Hindlimb muscle (tissue), 1 donor: Measurements from ENCODE around the gene TRMT61B. TPM values are rescaled to one million over a fixed set of nuclear protein-coding genes. Genes with fewer than 3 reads are reported as not detected.
A peak's percentile ranks its signal among the peaks of the same experiment; 100 is the strongest.

Source experiments
- DNase-seq: peaks from one replicate; pipeline ENCODE4 v3.0.0-alpha.2; 2013
- polyA plus RNA-seq: library from polyadenylated mRNA; unstranded; fragments of 120-200 nt; gene quantifications from one replicate; pipeline ENCODE4 v1.2.1, GENCODE V29; 2013; ENCODE audit not compliant: insufficient read length

TRMT61B gene
- polyA plus RNA-seq, 1 donor: 10.6 TPM

GRCh38 chr2:28855193-28855592, 14.9 kb downstream of the TRMT61B start:
- DNase-seq: no peak

GRCh38 chr2:28842042-28842441, 28.1 kb downstream of the TRMT61B start:
- no peak for DNase-seq

GRCh38 chr2:28838971-28839370, 31.1 kb downstream of the TRMT61B start:
- no peak for DNase-seq

GRCh38 chr2:28835781-28836180, 34.3 kb downstream of the TRMT61B start:
- no peak for DNase-seq

- no peak for DNase-seq
Observed at GRCh38 chr2:28833740-28834470, 36.2 kb downstream of the TRMT61B start.

- DNase-seq: no peak
Observed at GRCh38 chr2:28828382-28828781, 41.7 kb downstream of the TRMT61B start.

GRCh38 chr2:28824870-28825269, 45.2 kb downstream of the TRMT61B start:
- DNase-seq: no peak

GRCh38 chr2:28824207-28824606, 45.9 kb downstream of the TRMT61B start:
- DNase-seq: no peak

GRCh38 chr2:28822036-28822435, 48.1 kb downstream of the TRMT61B start:
- DNase-seq: no peak

GRCh38 chr2:28821295-28821958, 48.7 kb downstream of the TRMT61B start:
- peak; percentile 54 for DNase-seq

- DNase-seq: no peak
Observed at GRCh38 chr2:28818053-28818452, 52.1 kb downstream of the TRMT61B start.

GRCh38 chr2:28810384-28811285, 59.5 kb downstream of the TRMT61B start, which contains the start of gene SPDYA:
SPDYA (plus strand) TSS chr2:28810834; CDS start chr2:28816015, 5,181 bp downstream.
- DNase-seq: peak; percentile 62

GRCh38 chr2:28809927-28810326, 60.2 kb downstream of the TRMT61B start:
- DNase-seq: no peak

- DNase-seq: no peak
Observed at GRCh38 chr2:28802975-28803429, 67.1 kb downstream of the TRMT61B start.

- no peak for DNase-seq
Observed at GRCh38 chr2:28801726-28802125, 68.4 kb downstream of the TRMT61B start.

Other genes with a start within 250 kb of the TRMT61B start
- 172 TPM for gene PPP1CB, start 118.5 kb downstream of the TRMT61B start, polyA plus RNA-seq
- gene SPDYA, start 59.5 kb downstream of the TRMT61B start, polyA plus RNA-seq: 1.5 TPM
- gene WDR43, start 24.4 kb upstream of the TRMT61B start, polyA plus RNA-seq: 30.6 TPM
- gene TOGARAM2, start 111.0 kb upstream of the TRMT61B start, polyA plus RNA-seq: 0.83 TPM
- 0.28 TPM for gene PCARE, start 204.2 kb upstream of the TRMT61B start, polyA plus RNA-seq
- 16.6 TPM for gene CLIP4, start 245.1 kb upstream of the TRMT61B start, polyA plus RNA-seq